ENCODE measurements around the gene LYZL6. TPM values are rescaled to one million over a fixed set of nuclear protein-coding genes. Genes with fewer than 3 reads are reported as not detected.
A peak's percentile ranks its signal among the peaks of the same experiment; 100 is the strongest.
"Not testable (repeated sequence)": the region's sequence is repeated elsewhere in the genome, so short reads cannot be mapped to it uniquely, and the experiment has no call there.

The LYZL6 gene
- total RNA-seq, 1 donor from 2014 or later: not detected

DNA sequence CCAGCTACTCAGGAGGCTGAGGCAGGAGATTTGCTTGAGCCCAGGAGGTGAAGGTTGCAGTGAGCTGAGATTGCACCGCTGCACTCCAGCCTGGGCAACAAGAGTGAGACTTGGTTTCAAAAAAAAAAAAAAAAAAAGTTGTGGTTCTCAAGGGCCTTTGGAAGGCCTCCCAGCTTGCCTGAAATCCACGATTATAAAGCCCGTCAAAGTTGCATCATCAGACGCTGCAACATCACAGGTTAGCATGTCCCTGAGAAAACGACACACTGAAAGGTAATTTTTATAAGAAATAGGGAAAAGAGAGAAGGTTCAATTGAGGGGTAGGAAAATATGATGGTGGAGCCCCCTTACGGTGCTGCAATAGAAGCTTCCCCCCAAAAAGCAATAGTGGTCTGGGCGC is 4.6 kb upstream of the LYZL6 start:
- Mint-ChIP-seq H3K9me3 (no peaks in the 10 kb centered on the region), H3K27ac (no peak overlapping the region), H3K27me3 (ENCODE audit: low read depth) (peaks cover 1% of the 10 kb centered on the region), H3K4me1 (peaks cover 5% of the 10 kb centered on the region), H3K36me3 (no peaks in the 10 kb centered on the region), H3K4me3 (no peak overlapping the region)
- DNase-seq (ENCODE audit: low spot score in 2 of 2, unreplicated experiment in 2 of 2): no peak
- TF ChIP-seq, protein P1, sequence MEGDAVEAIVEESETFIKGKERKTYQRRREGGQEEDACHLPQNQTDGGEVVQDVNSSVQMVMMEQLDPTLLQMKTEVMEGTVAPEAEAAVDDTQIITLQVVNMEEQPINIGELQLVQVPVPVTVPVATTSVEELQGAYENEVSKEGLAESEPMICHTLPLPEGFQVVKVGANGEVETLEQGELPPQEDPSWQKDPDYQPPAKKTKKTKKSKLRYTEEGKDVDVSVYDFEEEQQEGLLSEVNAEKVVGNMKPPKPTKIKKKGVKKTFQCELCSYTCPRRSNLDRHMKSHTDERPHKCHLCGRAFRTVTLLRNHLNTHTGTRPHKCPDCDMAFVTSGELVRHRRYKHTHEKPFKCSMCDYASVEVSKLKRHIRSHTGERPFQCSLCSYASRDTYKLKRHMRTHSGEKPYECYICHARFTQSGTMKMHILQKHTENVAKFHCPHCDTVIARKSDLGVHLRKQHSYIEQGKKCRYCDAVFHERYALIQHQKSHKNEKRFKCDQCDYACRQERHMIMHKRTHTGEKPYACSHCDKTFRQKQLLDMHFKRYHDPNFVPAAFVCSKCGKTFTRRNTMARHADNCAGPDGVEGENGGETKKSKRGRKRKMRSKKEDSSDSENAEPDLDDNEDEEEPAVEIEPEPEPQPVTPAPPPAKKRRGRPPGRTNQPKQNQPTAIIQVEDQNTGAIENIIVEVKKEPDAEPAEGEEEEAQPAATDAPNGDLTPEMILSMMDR (IDR thresholded peaks at IDR 0.05; ENCODE audit: unreplicated experiment): no peak

DNA sequence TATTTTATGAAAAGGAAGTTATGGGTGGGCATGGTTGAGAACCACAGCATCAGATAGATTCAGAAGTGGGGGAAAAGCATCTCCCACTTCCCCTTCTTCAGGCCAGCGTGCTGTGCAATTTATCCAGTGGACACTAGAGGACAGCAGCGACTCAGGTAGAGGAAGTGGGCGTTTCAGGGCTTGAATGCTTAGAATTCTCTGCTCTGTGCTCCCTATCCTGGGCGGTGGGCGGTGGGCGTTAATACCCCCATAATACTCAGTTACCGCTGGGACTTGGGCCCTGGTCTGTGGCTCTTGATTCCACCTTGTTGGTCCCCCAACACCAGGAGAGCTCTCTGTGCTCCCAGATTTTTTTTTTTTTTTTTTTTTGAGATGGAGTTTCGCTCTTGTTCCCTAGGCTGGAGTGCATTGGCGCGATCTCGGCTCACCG is 3.7 kb upstream of the LYZL6 start:
- Mint-ChIP-seq H3K4me1 (peaks cover 15% of the 10 kb centered on the region), H3K9me3 (no peaks in the 10 kb centered on the region), H3K27me3 (ENCODE audit: low read depth) (no peaks in the 10 kb centered on the region), H3K36me3 (no peaks in the 10 kb centered on the region), H3K4me3 (no peak overlapping the region), H3K27ac (no peak overlapping the region)
- TF ChIP-seq, protein P1 (IDR thresholded peaks at IDR 0.05; ENCODE audit: unreplicated experiment): peak; percentile 35
- peak in 1 of 2 experiments; percentile 56 for DNase-seq (ENCODE audit: low spot score in 2 of 2, unreplicated experiment in 2 of 2)

DNA sequence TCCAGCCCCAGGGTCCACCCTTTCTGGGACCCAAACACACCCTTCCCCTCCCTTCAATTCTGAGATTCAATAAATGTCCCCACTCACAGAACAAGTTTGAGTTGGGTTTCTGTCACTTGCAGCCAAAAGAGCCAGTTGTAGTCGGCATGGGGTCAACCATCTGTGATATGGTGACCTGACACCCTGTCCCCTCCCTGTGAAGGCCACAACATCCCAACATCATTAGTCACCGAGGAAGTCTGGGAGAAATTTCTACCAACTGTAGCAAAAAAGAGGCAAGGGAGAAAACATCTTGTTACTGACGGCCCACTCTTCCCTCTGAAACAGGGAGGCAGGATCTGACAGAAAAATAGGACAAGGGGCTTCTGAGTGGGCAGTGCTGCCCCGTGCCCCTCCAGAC is 638 bp upstream of the LYZL6 start:
- Mint-ChIP-seq H3K27ac (no peak overlapping the region), H3K4me1 (peaks cover 17% of the 10 kb centered on the region), H3K36me3 (no peaks in the 10 kb centered on the region), H3K9me3 (no peaks in the 10 kb centered on the region), H3K27me3 (ENCODE audit: low read depth) (no peaks in the 10 kb centered on the region), H3K4me3 (no peak overlapping the region)
- TF ChIP-seq, protein P1 (IDR thresholded peaks at IDR 0.05; ENCODE audit: unreplicated experiment): no peak
- DNase-seq (ENCODE audit: low spot score in 2 of 2, unreplicated experiment in 2 of 2): no peak

DNA sequence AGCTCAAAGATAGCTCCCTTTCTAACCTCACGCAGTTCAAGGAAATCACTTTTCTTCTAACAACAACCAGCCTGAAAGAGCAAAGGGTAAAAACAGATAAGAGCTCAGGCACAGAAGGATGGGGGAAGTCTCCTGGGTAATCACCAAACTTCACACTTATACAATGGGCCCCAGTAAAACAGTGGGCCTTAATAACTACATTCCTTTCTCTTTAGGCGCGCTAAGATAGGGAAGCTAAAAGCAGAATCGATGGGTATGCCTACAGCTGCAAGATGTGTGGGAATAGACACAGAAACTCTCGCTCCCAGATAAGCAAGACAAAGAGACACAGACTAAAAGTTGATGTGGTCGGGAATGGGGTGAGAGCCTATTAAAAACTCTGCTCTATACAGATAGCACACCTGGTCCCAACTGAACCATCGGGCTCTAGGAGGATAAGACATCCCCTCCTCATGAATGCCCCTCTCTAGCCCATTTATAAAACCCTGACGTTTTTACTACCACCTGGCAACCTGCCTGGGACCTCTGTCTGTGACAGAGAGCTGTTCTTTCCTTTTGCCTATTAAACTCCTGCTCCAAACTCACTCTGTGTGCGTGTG is 826 bp downstream of the LYZL6 start:
- H3K27ac Mint-ChIP-seq: peak overlapping the region; percentile 21
- H3K36me3 Mint-ChIP-seq: no peaks in the 10 kb centered on the region
- TF ChIP-seq, protein P1 (IDR thresholded peaks at IDR 0.05; ENCODE audit: unreplicated experiment): no peak
- H3K27me3 Mint-ChIP-seq (ENCODE audit: low read depth): no peaks in the 10 kb centered on the region
- peak in 1 of 2 experiments; percentile 55 for DNase-seq (ENCODE audit: low spot score in 2 of 2, unreplicated experiment in 2 of 2)
- peaks cover 17% of the 10 kb centered on the region for H3K4me1 Mint-ChIP-seq
- H3K4me3 Mint-ChIP-seq: peak overlapping the region; percentile 39
- H3K9me3 Mint-ChIP-seq: no peaks in the 10 kb centered on the region

DNA sequence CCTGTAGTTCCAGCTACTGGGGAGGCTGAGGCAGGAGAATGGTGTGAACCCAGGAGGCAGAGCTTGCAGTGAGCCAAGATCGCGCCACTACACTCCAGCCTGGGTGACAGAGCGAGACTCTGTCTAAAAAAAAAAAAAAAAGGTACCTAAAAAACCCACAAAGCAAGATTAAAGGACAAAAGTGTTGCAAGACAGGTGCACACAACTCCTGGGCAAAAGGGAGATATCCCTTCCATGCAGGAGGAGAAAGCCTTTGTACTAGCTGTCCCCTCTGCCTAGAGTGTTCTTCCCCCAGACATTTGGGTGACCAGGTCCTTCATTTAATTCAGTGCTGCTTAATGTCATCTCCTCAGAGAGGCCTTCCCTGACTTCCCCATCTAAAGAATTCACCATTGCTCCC is 5.0 kb downstream of the LYZL6 start:
- H3K4me3 Mint-ChIP-seq; H3K27ac Mint-ChIP-seq; H3K27me3 Mint-ChIP-seq (ENCODE audit: low read depth); DNase-seq (ENCODE audit: low spot score in 2 of 2, unreplicated experiment in 2 of 2); H3K9me3 Mint-ChIP-seq; H3K36me3 Mint-ChIP-seq: not testable (repeated sequence)
- peaks cover 14% of the 10 kb centered on the region for H3K4me1 Mint-ChIP-seq

DNA sequence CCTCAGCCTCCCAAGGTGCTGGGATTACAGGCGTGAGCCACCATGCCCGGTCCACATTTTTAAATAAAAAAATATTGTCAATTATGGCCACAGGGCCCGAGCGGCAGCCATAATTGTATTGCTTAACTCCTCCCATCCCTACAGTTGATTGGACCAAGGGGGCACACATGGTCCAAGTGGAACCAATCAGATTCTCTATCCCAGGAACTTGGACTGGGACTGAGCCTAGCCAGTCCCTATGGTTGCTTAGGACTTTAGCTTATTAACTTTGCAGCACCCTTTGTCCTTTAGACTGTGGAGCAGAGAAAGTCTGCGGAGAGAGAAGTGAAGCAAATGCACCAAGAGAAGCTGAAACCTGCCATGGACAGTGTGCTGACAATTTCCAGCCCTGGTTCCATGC is 7.5 kb downstream of the LYZL6 start:
- TF ChIP-seq, protein P1 (IDR thresholded peaks at IDR 0.05; ENCODE audit: unreplicated experiment): no peak
- Mint-ChIP-seq H3K36me3 (no peaks in the 10 kb centered on the region), H3K9me3 (no peaks in the 10 kb centered on the region), H3K4me3 (no peak overlapping the region), H3K27me3 (ENCODE audit: low read depth) (no peaks in the 10 kb centered on the region), H3K4me1 (peaks cover 15% of the 10 kb centered on the region), H3K27ac (no peak overlapping the region)
- no peak for DNase-seq (ENCODE audit: low spot score in 2 of 2, unreplicated experiment in 2 of 2)
